ENCODE measurements around the gene HAPSTR1.

GRCh38 chr16:9058211-9058610, 33.2 kb upstream of the HAPSTR1 start:
- TF ChIP-seq POLR2A (IDR thresholded peaks at IDR 0.05) (no peak), CTCF (IDR thresholded peaks at IDR 0.05) (no peak), EP300 (IDR thresholded peaks at IDR 0.05) (no peak), POLR2AphosphoS5 (IDR thresholded peaks at IDR 0.05) (no peak)
